HTR-8/SVneo (cell line): ENCODE results near the gene KCNK7.

Experiments
- DNase-seq: peaks from one replicate; pipeline ENCODE4 v3.0.0; 2011; ENCODE audit warnings: low spot score, mixed read lengths; ENCODE audit not compliant: insufficient read length
- FAIRE-seq: peaks from 2 replicates; lab custom pipeline; 2011; peaks lifted over from hg19 to GRCh38; lab: Jason Lieb, UNC

KCNK7 gene

DNA sequence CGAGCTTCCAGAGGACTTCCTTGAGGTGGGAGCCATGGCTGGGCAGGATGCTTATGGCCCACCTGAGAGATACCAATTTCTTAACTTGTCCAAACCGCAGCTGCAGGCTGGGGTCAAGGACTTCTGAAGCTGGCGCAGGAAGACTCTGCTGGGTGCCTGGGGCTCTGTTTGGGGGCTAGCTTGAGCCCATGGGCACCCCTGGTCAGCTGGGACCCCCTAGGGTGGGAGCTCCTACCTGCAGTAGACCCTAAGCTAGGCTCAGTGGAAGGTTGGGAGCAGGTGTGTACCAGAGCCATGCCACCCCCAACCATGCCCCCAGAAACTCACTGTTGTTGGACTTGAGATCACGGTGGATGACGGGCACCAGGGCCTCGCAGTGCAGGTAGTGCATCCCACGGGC, 17.1 kb upstream of the KCNK7 start:
- no peak for FAIRE-seq

DNA sequence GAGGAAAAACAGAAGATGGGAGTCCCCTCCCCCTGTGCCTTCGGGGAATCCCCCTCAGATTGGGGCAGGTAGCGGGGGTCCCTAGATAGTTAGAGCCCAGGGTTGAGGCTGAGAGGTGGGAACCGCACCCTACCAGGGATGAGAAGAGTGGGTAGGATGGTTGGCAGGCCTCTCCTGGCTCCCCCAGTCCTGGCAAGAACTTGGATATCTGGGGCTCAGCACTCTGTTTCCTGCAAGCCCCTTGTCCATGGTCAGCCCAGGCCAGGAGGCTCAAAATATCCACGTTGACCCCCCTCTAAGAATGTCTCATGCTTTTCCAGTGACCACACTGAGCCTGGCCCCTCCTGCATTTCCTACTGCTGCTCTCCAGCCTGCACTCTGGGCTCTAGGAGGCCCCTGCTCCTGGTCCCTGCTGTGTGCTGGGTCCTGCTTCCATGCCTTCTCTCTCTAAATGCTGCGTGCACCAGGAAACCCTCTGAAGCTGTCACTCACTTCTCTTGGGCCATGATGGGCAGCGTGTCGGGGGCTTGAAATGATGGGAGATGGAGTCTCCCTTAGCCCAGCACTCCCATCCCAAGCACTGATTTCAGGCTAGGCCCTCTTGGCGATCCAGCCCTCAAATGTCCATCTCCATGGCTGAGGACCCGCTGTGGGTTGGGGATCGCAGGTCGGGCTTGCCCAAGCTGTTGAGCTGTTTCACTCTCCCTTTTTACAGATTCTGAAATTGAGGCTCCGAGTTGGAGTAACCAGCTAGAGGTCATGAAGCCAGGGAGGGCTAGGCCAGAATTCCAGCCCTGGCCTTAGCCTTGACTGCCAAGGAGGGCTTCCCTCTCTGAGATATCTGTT, 16.4 kb upstream of the KCNK7 start:
- no peak for DNase-seq
- no peak for FAIRE-seq

More for the DNA sequence above, 17.1 kb upstream of the KCNK7 start:
- DNase-seq = no peak

DNA sequence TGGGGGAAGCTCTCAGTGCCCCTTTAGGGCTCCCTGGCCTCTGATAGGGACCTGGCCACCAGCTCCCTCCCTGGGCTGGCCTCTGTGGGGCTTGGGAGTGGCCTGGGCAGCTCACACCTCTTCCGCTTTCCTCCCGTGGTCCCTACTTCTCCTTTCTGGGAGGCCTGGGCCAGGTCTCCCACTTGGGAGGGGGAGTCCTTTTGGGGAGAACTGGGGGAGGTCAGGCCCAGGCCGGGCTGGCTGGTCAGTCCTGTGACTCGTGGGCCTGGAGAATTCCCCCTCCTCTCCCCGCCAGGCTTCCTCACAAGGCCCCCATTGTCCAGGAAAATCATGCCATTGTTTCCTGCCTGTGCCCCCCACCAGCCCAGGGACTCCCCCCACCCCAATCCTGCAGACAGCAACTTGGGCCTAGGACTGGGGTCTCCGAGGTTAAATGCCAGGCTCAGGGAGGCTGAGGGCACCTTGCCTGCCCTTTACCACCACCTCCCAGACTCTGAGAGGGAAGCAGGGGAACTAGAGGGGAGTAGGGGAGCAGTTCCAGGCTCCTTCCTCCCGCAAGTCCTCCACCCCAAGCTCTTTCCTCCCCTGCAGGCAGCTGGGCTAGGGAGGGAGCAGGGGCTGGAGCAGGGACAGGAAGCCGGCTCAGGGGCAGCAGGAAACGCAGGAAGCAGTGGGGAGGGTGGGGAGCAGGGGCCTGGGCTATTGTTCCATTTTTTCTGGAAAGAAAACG, 15.6 kb upstream of the KCNK7 start:
- DNase-seq (no peak), FAIRE-seq (no peak)

DNA sequence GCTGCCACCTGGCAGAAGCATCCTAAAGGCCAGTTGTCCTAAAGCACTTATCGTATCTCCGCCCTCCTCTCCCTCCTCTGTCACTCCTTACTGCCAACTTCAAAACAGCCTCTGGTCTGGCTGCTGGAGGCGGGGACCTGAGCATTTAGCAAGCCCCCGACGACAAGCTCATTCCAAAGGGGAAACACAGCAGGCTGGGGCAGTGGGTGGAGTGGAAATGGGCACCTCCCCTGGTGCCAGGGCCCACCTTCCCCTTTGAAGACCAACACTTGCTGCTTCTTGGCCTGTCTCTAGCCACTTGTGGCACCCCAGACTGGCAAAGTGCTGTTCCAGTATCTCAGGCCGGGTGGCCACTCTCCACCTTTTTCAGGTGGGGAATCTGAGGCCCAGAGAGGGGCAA, 14.8 kb upstream of the KCNK7 start:
- FAIRE-seq (no peak), DNase-seq (no peak)

DNA sequence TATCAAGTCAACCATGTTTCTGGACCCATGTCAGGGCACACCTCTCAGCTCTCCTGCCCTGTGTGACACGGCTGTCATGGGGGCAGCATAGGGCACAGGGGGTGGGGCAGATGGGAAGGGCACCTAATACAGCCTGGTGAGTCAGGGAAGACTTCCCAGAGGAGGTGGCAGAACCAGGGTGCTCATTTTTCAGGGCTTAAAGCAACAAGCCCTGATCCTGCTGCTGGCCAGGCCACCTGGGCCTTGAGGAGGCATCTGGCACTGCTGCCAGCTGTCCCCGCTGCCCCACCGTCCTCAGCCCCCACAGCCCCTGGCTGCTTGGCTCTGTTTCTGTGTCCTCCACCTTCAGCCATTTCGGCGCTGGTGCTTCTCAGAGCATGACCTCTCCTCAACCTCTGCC, 14.1 kb upstream of the KCNK7 start:
- FAIRE-seq = peak; percentile 28
- no peak for DNase-seq

DNA sequence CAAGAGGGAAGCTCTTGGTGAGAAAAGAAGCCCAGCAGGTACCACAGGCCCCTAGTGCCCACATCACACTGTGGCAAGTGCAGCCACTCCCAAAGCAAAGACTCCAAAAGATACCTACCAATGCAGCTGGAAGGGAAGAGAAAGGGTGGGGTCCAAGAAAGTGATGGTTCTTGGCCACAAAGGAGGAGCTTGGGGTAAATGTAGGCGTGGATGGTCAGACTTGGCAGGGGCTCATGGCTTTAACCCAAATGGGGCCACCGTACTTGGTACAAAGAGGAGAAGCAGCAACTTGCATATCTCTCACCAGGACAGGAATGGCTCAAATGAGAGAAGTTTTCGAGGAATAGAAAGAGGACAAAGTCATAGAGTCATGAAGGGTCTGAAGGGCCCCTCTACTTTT, 13.6 kb upstream of the KCNK7 start:
- no peak for DNase-seq
- FAIRE-seq = no peak

DNA sequence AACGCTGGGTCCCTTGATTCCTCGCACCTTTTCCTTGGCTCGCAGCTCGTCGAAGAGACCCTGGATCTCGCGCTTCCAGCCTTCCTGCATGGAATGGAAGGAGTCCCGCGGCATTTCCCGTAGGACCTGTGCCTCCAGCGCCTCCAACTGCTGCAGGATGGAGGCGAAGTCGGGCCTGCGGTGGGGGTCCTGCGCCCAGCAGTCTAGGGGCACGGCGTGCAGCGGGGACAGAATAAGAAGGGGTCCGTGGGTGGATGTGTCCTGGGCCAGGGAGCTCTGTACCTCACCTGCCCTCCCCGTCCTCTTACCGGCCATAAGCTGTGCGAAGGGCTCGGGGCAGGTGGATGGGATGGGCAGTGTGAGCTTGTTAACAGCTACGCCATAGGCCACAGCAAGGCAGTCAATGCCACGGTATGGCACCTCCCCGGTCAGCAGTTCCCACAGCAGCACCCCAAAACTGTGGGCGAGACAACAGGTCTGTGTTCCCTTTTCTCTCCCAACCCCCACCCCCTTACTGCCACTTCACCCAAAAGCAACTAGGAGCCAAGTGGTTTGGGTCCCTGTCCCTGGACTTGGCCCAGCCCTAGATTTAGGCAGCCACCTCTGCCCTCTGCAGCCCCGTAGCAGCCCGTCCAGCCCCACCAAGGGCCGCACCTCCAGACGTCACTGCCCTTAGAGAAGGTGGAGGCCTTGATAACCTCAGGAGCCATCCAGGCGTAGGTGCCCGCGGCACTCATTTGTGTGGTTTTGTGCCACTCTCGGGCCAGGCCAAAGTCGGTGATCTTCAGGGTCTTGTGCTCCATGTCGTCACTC, 12.2 kb upstream of the KCNK7 start:
- DNase-seq (no peak), FAIRE-seq (peak; percentile 64)

DNA sequence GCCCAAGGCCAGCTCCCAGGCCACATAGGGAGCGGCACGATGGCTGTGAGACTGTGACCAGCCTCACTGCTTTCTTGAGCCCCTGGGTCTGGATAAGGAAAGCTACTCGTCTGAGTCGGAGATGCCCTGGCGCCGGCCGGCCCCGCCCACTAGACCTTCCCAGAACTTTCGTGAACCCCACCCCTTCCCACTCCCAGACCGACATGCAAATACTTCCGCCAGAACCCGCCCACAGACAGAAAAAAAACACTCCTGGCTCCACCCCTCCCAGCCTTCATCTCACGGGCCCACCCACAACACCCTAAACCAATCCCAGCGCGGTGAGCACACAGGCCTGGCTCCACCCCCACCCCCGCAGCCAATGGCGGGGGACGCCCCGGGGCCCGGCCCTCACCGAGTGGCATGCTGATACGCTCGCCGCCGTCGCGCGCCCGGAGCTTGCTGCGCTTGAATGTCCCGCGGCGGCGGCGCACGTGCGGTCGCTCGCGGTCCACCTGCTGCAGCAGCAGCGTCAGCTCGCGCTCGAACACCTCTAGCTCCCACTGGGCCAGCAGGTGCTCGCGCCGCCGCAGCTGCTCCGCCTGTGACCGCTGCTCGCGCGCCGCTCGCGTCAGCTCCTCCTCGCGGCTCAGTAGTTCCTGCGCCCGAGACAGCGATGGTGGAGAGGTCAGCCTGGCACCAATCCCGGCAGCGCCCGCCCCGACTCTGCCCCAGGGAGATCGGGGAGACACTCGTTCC, 11.4 kb upstream of the KCNK7 start:
- FAIRE-seq (no peak), DNase-seq (no peak)

DNA sequence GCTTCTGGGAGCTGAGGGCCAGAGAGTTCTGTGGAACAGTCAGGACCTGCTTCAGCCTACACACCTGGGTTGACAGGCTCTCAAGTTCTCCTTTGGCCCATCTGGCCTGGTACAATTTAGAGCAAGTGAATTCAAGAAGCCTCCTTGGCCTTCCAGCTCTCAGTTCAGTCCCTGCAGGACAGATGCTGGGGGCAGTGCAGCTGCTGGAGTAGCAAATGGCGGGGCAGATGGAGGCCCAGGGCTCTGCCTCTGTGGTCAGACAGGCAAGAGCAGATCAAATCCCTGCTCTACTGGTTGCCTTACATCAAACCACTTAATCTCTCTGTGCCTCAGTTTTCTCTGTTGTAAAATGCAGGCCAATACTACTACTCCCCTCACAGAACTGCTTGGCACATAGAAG, 8.7 kb upstream of the KCNK7 start:
- no peak for FAIRE-seq
- no peak for DNase-seq

DNA sequence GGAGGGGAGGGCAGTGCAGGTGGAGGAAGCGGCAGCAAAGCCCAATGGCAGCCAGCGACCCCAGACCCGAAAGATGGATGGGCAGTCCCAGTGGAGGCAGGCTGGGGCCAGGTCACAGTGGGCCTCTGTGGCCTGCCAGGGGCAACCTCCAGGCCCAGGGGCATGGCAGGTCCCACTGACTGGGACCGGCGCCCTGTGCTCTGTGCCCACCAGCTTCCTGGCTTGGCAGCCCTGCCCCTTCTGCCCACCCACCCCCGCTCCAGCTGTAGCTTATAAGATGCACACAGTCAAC, 4.3 kb upstream of the KCNK7 start:
- DNase-seq = no peak
- FAIRE-seq = no peak

DNA sequence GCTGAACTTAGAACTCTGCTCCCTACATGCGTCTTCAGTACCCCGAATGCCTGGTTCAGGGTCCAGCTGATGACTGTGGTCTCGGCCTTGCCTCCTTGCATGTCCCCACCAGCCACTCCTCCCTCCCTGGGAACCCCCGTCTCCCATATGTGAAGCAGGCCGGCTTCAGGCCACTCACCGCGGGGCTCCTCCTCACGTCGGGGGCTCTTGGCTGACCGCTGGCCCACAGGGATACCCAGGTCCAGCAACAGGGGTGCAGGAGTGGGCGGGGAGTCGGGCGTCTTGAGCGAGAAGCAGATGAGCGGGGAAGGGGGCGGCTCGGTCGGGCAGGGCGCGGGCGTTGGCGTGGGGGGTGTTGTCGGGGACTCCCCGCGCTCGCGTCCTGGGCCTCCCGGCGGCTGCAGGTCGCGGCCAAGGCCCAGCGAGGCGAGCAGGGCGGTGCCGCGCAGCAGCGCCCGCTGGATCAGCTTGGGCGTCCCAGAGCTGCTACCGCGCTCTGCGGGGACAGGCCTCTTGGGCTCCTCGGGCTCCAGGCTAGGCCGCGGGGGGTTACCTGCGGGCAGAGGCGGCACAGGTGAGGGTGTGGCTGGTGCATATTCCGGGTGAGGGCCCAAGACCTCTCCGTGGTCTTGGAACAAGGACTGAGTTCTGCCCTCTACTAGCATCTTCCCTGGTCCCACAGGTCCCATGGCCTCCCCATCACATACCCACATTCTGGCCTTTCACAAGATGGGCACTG, 3.8 kb upstream of the KCNK7 start:
- DNase-seq = no peak

DNA sequence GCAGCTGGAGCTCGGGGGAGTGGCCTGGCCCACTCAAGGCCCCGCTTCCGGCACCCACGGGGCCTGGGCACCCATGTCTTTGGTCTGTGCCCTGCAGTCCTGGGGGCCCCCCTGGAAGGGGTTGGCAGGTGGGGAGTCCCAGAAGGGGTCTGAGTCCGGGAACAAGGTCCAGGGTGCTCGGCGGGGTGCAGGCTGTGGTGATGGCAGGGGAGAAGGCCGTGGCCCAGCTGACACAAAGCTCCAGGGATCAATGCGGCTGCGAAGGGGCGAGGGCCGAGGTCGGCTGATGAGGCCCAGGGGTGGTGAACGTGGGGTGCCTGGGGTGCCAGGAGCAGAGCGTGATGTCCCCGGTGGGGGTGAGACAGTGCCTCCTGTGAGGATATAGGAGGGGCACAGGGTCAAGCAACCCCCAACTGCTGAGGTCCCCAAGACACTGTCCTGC, 2.7 kb upstream of the KCNK7 start:
- DNase-seq (no peak), FAIRE-seq (no peak)

More for the DNA sequence above, 3.8 kb upstream of the KCNK7 start:
- no peak for FAIRE-seq

DNA sequence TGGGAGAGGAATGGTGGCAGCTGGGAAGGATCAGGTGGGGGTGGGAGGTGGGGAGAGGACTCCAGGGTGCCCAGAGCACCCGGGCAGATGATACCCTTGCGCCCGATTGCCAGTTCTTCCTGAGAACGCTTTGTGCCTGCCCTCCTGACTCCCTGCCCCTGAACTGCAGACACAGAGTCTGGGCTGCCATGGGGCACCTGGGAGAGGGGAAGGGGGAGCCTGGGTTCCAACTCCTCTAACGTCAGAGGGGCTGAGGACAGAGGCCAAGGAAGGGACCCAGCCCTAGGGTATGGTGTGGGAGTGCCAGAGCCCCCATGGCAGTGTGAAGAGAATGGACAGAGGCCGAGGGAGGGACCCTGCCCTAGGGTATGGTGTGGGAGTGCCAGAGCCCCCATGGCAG, 920 bp upstream of the KCNK7 start:
- DNase-seq (no peak), FAIRE-seq (no peak)

DNA sequence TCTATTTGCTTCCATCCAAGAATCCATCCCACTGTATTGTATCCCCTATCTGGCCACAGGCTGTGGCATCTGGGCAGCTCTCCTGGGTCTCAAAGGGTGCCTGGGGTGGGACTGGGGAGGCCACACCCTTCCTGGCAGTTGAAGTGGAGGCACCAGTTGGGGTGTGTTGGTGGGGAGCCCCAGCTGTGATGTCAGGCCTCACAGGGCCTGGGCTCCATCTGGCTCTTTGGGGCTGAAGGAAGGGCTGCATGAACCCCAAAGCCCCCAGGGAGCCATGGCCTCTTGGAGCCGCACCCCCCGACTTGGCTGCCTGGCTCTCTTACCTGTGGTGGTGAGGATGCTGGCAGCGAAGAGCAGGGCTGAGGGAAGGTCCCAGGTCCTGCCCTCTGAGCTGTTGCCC, 469 bp downstream of the KCNK7 start:
- DNase-seq = no peak
- FAIRE-seq = no peak

DNA sequence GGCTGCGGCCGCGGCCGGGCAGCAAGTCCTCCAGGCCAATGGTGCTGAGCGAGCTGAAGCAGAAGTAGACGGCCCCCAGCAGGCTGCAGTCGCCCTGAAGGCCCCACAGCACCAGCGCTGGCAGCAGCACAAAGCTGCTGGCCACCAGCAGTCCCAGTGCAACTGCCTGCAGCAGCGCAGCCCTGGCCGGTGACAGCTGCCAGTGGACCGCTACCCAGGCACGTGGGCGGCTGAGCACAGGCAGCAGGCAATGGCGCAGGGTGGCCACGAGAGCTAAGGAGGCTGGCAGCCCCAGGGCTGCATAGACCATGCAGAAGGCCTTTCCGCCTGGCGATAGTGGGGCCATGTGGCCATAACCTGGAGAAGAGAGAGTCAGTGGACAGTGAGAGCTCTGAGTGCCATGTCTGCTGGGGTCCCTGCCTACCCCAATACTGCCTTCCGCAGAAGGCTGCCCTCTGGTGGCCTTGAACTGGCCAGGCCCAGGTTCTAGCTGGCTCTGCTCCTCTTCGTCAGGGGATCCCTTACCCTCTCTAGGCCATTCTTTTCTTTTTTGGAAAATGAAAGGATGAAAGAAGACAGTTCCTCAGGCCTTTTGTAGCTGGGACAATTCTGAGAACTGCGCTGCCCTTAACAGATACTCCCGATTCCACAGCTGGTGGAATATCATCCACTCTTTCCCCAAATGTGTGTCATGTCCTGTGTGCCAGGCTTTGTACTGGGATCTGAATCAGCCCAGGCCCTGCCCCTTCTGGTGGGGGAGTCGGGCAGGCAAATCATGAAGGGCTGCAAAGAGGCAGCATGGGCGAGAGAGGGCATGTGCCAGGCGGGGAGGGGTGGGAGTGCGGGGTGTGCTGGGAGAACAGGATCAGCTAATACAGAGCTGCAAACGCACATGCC, 1.8 kb downstream of the KCNK7 start:
- FAIRE-seq = peak; percentile 60
- DNase-seq = no peak

DNA sequence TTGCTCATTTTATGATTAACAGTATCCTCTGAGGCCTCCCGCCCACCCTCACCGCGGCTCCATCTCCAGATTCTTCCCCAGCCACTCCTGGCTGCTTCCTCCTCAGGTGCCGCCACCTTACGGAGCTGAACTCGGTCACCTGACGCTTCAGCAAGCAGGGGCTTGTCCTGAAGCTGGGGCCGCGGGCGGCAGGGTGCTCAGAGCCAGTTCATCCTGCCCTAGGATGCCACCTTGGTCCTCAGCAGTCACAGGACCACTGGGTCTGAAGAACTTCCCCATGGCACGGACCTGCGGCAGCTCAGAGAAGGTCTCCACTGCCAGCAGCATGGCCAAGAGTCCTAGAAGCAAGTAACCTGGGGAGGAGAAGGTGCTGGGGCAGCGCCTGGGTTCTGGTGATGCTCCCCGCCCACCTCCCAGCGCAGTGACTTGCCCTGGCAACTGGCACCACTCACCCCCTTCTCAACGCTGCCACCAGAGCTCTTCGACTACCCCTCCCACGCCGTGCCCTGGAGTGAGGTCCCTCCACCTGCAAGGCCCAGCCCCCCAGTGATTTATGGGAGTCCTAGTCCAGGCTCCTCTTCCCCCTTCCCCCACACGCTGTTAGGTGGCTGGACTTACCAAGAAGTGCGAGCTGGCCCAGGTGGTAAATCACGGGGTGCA, 2.6 kb downstream of the KCNK7 start:
- FAIRE-seq (no peak), DNase-seq (no peak)

DNA sequence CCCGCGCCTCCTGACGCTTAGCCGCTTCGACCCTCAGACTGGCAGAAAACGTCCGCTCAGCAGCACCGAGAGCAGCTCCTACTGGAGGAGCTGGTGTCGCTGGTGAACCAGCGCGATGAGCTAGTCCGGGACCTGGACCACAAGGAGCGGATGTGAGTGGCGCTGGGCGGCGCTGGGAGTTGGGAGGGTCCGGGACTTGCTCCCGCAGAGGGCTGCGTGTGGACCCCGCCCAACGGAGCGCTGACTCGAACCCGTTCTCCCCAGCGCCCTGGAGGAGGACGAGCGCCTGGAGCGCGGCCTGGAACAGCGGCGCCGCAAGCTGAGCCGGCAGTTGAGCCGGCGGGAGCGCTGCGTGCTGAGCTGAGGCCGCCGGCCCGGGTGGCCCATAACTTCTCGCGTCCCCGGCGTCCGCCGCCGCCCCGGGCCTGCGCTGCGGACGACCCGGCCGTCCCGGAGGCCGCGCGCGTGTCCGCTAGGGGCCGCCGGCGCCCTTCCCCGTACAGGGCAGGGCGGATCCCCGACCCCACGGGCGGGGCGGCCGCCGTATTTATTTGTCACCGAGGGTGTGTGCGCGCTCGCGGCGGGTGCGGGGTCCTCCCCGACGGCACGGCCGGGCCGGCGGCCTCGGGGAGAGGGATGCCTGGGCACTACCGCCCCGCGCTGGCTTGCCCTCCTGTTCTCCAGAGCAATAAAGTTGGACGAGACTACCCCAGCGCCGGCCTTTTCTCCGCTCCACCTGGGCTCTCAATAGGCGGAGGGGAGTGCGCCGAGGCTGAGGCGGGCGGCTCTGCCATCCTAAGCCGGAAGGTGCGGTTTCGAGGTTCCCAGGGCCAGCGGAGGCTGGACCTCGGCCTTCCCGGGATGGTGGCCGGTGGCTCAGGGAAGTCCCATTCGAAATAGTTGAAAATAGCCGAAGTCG, 3.4 kb downstream of the KCNK7 start:
- no peak for DNase-seq
- FAIRE-seq = no peak
